ENCODE results near the gene TPST1. TPM values are rescaled to one million over a fixed set of nuclear protein-coding genes. Genes with fewer than 3 reads are reported as not detected.
"Not testable (repeated sequence)": the region's sequence is repeated elsewhere in the genome, so short reads cannot be mapped to it uniquely, and the experiment has no call there.

The TPST1 gene
- total and polyA plus RNA-seq, 2 donors (not counting 1 experiment from before 2014, with no cell fraction given), result 81.8 to 151 TPM

DNA sequence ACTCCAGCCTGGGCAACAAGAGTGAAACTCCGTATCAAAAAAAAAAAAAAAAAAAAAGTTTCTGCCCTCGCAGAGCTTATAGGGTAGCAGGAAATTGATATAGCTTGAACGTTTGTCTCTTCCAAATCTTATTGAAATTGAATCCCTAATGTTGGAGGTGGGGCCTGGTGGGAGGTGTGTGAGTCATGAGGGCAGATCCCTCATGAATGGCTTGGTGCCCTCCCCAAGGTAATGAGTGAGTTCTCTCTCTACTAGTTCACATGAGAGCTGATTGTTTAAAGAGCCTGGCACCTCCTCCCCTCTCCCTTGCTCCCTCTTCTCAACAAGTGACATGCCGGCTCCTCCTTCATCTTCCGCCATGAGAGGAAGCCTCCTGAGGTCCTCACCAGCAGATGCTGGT is 193.7 kb downstream of the TPST1 start:
- not testable (repeated sequence) for H2AFZ ChIP-seq (ENCODE audit: low read length); H3K4me3 ChIP-seq (replicated peaks in 1 of 4; ENCODE audit: control extremely low read depth in 1 of 4, insufficient read depth in 1 of 4, low read depth in 3 of 4, low read length in 4 of 4); H3K9me3 ChIP-seq (ENCODE audit: control insufficient read depth, insufficient read depth, low read depth, low read length); H3K9ac ChIP-seq (ENCODE audit: insufficient read depth, low read length); H3K36me3 ChIP-seq (ENCODE audit: control insufficient read depth, insufficient read depth, low read length); H3K79me2 ChIP-seq (ENCODE audit: control insufficient read depth, insufficient read depth, low read length); H4K20me1 ChIP-seq (ENCODE audit: control insufficient read depth, extremely low read depth, insufficient read depth, low read length); H3K4me2 ChIP-seq (ENCODE audit: extremely low read depth, insufficient read depth, low read length); DNase-seq (ENCODE audit: low read depth in 2 of 2); H3K27me3 ChIP-seq (ENCODE audit: control insufficient read depth, insufficient read depth, low read length); H3K4me1 ChIP-seq (ENCODE audit: control insufficient read depth, extremely low read depth, insufficient read depth, low read length); H3K27ac ChIP-seq (ENCODE audit: insufficient read depth, low read length)

DNA sequence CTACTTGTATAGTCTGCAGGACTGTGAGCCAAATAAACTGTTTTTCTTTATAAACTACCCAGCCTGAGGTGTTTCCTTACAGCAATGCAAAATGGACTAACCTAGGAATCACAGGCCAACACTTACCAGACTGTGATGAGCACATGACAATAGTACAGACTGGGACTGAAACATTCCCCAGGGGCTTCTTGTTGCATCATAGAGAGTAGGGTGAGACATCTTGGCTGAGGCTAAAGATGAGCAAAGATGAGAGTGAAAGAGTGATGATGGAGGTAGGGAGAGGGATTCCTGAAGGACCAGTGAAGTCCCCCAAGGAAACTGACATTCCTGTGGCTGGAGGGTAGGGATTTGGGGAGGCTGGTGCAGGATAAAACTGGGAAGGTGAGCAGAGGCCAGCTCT is 194.4 kb downstream of the TPST1 start:
- H4K20me1 ChIP-seq (ENCODE audit: control insufficient read depth, extremely low read depth, insufficient read depth, low read length), result no peaks in the 10 kb centered on the region
- H3K4me2 ChIP-seq (ENCODE audit: extremely low read depth, insufficient read depth, low read length), result no peak overlapping the region
- H3K36me3 ChIP-seq (ENCODE audit: control insufficient read depth, insufficient read depth, low read length), result no peaks in the 10 kb centered on the region
- no peak for TF ChIP-seq EZH2 (IDR thresholded peaks at IDR 0.05; ENCODE audit: low read length, missing control alignments)
- TF ChIP-seq, protein P1, sequence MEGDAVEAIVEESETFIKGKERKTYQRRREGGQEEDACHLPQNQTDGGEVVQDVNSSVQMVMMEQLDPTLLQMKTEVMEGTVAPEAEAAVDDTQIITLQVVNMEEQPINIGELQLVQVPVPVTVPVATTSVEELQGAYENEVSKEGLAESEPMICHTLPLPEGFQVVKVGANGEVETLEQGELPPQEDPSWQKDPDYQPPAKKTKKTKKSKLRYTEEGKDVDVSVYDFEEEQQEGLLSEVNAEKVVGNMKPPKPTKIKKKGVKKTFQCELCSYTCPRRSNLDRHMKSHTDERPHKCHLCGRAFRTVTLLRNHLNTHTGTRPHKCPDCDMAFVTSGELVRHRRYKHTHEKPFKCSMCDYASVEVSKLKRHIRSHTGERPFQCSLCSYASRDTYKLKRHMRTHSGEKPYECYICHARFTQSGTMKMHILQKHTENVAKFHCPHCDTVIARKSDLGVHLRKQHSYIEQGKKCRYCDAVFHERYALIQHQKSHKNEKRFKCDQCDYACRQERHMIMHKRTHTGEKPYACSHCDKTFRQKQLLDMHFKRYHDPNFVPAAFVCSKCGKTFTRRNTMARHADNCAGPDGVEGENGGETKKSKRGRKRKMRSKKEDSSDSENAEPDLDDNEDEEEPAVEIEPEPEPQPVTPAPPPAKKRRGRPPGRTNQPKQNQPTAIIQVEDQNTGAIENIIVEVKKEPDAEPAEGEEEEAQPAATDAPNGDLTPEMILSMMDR (conservative IDR thresholded peaks at IDR 0.05 in 1 of 2, IDR thresholded peaks at IDR 0.05 in 1 of 2; ENCODE audit: low read depth in 1 of 2, low read length in 2 of 2), result no peak
- no peak overlapping the region for H3K9ac ChIP-seq (ENCODE audit: insufficient read depth, low read length)
- no peaks in the 10 kb centered on the region for H3K9me3 ChIP-seq (ENCODE audit: control insufficient read depth, insufficient read depth, low read depth, low read length)
- H3K27me3 ChIP-seq (ENCODE audit: control insufficient read depth, insufficient read depth, low read length), result no peaks in the 10 kb centered on the region
- H3K4me3 ChIP-seq (replicated peaks in 1 of 4; ENCODE audit: control extremely low read depth in 1 of 4, insufficient read depth in 1 of 4, low read depth in 3 of 4, low read length in 4 of 4), result no peak overlapping the region
- no peaks in the 10 kb centered on the region for H3K79me2 ChIP-seq (ENCODE audit: control insufficient read depth, insufficient read depth, low read length)
- DNase-seq (ENCODE audit: low read depth in 2 of 2), result no peak
- no peak overlapping the region for H3K27ac ChIP-seq (ENCODE audit: insufficient read depth, low read length)
- no peak overlapping the region for H2AFZ ChIP-seq (ENCODE audit: low read length)
- H3K4me1 ChIP-seq (ENCODE audit: control insufficient read depth, extremely low read depth, insufficient read depth, low read length), result peaks cover 2% of the 10 kb centered on the region

DNA sequence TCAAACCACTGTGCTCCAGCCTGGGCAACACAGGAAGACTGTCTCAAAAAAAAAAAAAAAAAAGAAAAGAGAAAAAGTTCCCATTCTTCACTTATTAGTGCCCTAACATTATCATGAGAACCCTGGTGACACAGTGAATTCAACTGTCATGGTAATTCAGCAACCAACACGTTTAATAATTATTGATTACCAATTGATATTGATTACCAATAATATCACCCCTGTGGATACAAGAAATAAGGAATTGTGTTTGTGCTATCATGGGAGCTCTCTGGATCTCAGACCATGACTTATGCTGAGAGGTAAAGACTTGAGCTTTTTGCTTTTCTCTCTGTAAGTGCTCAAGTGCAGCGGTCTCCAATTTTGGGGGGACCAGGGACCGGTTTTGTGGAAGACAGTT is 195.3 kb downstream of the TPST1 start:
- no peak overlapping the region for H2AFZ ChIP-seq (ENCODE audit: low read length)
- no peak overlapping the region for H3K27ac ChIP-seq (ENCODE audit: insufficient read depth, low read length)
- no peak overlapping the region for H3K4me3 ChIP-seq (replicated peaks in 1 of 4; ENCODE audit: control extremely low read depth in 1 of 4, insufficient read depth in 1 of 4, low read depth in 3 of 4, low read length in 4 of 4)
- no peaks in the 10 kb centered on the region for H3K27me3 ChIP-seq (ENCODE audit: control insufficient read depth, insufficient read depth, low read length)
- TF ChIP-seq EZH2 (IDR thresholded peaks at IDR 0.05; ENCODE audit: low read length, missing control alignments), result no peak
- TF ChIP-seq, protein P1 (conservative IDR thresholded peaks at IDR 0.05 in 1 of 2, IDR thresholded peaks at IDR 0.05 in 1 of 2; ENCODE audit: low read depth in 1 of 2, low read length in 2 of 2), result no peak
- H3K9ac ChIP-seq (ENCODE audit: insufficient read depth, low read length), result no peak overlapping the region
- no peaks in the 10 kb centered on the region for H4K20me1 ChIP-seq (ENCODE audit: control insufficient read depth, extremely low read depth, insufficient read depth, low read length)
- H3K9me3 ChIP-seq (ENCODE audit: control insufficient read depth, insufficient read depth, low read depth, low read length), result no peaks in the 10 kb centered on the region
- H3K36me3 ChIP-seq (ENCODE audit: control insufficient read depth, insufficient read depth, low read length), result no peaks in the 10 kb centered on the region
- peaks cover under 1% of the 10 kb centered on the region for H3K4me1 ChIP-seq (ENCODE audit: control insufficient read depth, extremely low read depth, insufficient read depth, low read length)
- no peak overlapping the region for H3K4me2 ChIP-seq (ENCODE audit: extremely low read depth, insufficient read depth, low read length)
- no peak for DNase-seq (ENCODE audit: low read depth in 2 of 2)
- no peaks in the 10 kb centered on the region for H3K79me2 ChIP-seq (ENCODE audit: control insufficient read depth, insufficient read depth, low read length)

DNA sequence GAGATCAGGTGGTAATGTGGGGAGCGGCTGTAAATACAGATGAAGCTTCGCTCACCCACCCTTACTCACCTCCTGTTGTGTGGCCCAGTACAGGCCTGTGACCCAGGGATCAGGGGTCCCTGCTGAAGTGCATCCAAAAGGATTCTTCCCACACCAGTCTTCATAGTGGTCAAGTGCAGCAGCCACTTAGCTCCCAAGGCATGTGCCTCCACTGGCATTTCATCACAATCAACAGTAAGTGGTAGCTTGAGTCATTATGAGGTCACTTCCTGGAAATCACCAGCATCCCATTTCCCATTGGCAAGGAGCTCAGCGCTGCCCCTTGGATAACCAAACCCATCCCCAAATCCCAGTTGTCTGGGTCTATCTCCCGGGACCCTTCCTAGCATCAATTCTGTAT is 196.0 kb downstream of the TPST1 start:
- H2AFZ ChIP-seq (ENCODE audit: low read length); DNase-seq (ENCODE audit: low read depth in 2 of 2); H3K27ac ChIP-seq (ENCODE audit: insufficient read depth, low read length); H3K4me1 ChIP-seq (ENCODE audit: control insufficient read depth, extremely low read depth, insufficient read depth, low read length); H3K79me2 ChIP-seq (ENCODE audit: control insufficient read depth, insufficient read depth, low read length); H4K20me1 ChIP-seq (ENCODE audit: control insufficient read depth, extremely low read depth, insufficient read depth, low read length); H3K36me3 ChIP-seq (ENCODE audit: control insufficient read depth, insufficient read depth, low read length); H3K4me3 ChIP-seq (replicated peaks in 1 of 4; ENCODE audit: control extremely low read depth in 1 of 4, insufficient read depth in 1 of 4, low read depth in 3 of 4, low read length in 4 of 4); H3K9ac ChIP-seq (ENCODE audit: insufficient read depth, low read length); H3K4me2 ChIP-seq (ENCODE audit: extremely low read depth, insufficient read depth, low read length); H3K27me3 ChIP-seq (ENCODE audit: control insufficient read depth, insufficient read depth, low read length); H3K9me3 ChIP-seq (ENCODE audit: control insufficient read depth, insufficient read depth, low read depth, low read length): not testable (repeated sequence)

DNA sequence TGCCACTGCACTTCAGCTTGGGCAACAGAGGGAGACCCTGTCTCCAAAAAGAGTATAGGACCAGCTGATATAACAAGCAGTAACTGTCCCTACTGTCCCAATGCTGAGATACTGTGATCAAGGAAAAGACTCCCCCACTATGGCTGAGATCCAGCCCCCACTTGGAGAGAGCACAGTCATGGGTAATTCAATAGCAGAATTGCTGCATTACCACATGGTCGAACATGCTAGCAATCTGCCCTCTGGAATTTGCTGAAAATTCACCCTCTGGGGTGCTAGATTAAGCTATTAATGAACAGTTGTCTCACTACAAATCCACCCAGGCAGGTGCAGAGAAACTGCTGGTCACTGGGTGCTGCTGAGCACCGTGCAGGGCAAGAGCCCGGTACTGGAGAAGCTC is 196.8 kb downstream of the TPST1 start:
- H3K36me3 ChIP-seq (ENCODE audit: control insufficient read depth, insufficient read depth, low read length); H3K4me2 ChIP-seq (ENCODE audit: extremely low read depth, insufficient read depth, low read length); H2AFZ ChIP-seq (ENCODE audit: low read length); H3K27ac ChIP-seq (ENCODE audit: insufficient read depth, low read length); H3K4me3 ChIP-seq (replicated peaks in 1 of 4; ENCODE audit: control extremely low read depth in 1 of 4, insufficient read depth in 1 of 4, low read depth in 3 of 4, low read length in 4 of 4); H3K9ac ChIP-seq (ENCODE audit: insufficient read depth, low read length); H3K27me3 ChIP-seq (ENCODE audit: control insufficient read depth, insufficient read depth, low read length); H3K9me3 ChIP-seq (ENCODE audit: control insufficient read depth, insufficient read depth, low read depth, low read length); H3K79me2 ChIP-seq (ENCODE audit: control insufficient read depth, insufficient read depth, low read length); H3K4me1 ChIP-seq (ENCODE audit: control insufficient read depth, extremely low read depth, insufficient read depth, low read length); H4K20me1 ChIP-seq (ENCODE audit: control insufficient read depth, extremely low read depth, insufficient read depth, low read length); DNase-seq (ENCODE audit: low read depth in 2 of 2): not testable (repeated sequence)
